SK-N-SH treated with all-trans-retinoic acid at 6 μM for 48 hours (cell line): ENCODE results near the gene THEMIS.
"Not testable (repeated sequence)": the region's sequence is repeated elsewhere in the genome, so short reads cannot be mapped to it uniquely, and the experiment has no call there.

Experiments used
- ARNTL ChIP-seq: fragments of 450-650 bp; formaldehyde crosslinking; IDR thresholded peaks from 2 replicates; pipeline ENCODE4 v1.5.0; 2020; ENCODE audit warnings: low read depth, mild to moderate bottlenecking, moderate library complexity, borderline replicate concordance
- BACH2 ChIP-seq: fragments of 250-450 bp; sonication (Bioruptor Pico); IDR thresholded peaks from 2 replicates; pipeline ENCODE4 v1.9.0; 2021; ENCODE audit warnings: mild to moderate bottlenecking, borderline replicate concordance
- CSDC2 ChIP-seq: fragments of 250-450 bp; sonication (Bioruptor Pico); IDR thresholded peaks from 2 replicates; pipeline ENCODE4 v1.5.0; 2020; ENCODE audit warnings: mild to moderate bottlenecking, moderate library complexity
- OSR1 ChIP-seq: fragments of 250-450 bp; sonication (Bioruptor Pico); IDR thresholded peaks from 2 replicates; pipeline ENCODE4 v1.8.0; 2022; ENCODE audit warnings: moderate library complexity, mild to moderate bottlenecking, inconsistent platforms
- PPARA ChIP-seq: fragments of 250-450 bp; sonication (Bioruptor Pico); IDR thresholded peaks from 2 replicates; pipeline ENCODE4 v1.5.0; 2020; ENCODE audit warnings: mild to moderate bottlenecking, borderline replicate concordance
- RARB ChIP-seq: fragments of 250-450 bp; sonication (Bioruptor Pico); IDR thresholded peaks from 2 replicates; pipeline ENCODE4 v1.8.0; 2021; ENCODE audit warnings: mild to moderate bottlenecking, moderate library complexity
- ZFP30 ChIP-seq: fragments of 450-650 bp; formaldehyde crosslinking; IDR thresholded peaks from 2 replicates; pipeline ENCODE4 v1.5.0; 2022; ENCODE audit warnings: mild to moderate bottlenecking, moderate library complexity
- ZNF565 ChIP-seq: fragments of 450-650 bp; formaldehyde crosslinking; conservative IDR thresholded peaks from 2 replicates; pipeline ENCODE4 v1.5.0; 2020; ENCODE audit warnings: low read depth, mild to moderate bottlenecking, moderate library complexity
- ZNF70 ChIP-seq: fragments of 450-650 bp; formaldehyde crosslinking; IDR thresholded peaks from 2 replicates; pipeline ENCODE4 v1.5.0; 2020; ENCODE audit warnings: mild to moderate bottlenecking, moderate library complexity
- TF ChIP-seq, protein P1 (sequence below): fragments of 250-450 bp; sonication (Bioruptor Pico); IDR thresholded peaks from 2 replicates; pipeline ENCODE4 v1.5.0; 2020; ENCODE audit warnings: mild to moderate bottlenecking, moderate library complexity
- TF ChIP-seq, protein P2 (sequence below): fragments of 250-450 bp; sonication (Bioruptor Pico); IDR thresholded peaks from 2 replicates; pipeline ENCODE4 v1.8.0; 2020; ENCODE audit warnings: mild to moderate bottlenecking, moderate library complexity, borderline replicate concordance
- TF ChIP-seq, protein P3 (sequence below): fragments of 250-450 bp; sonication (Bioruptor Pico); IDR thresholded peaks from 2 replicates; pipeline ENCODE4 v1.5.1; 2020; ENCODE audit warnings: low read depth, mild to moderate bottlenecking, moderate library complexity

DNA sequence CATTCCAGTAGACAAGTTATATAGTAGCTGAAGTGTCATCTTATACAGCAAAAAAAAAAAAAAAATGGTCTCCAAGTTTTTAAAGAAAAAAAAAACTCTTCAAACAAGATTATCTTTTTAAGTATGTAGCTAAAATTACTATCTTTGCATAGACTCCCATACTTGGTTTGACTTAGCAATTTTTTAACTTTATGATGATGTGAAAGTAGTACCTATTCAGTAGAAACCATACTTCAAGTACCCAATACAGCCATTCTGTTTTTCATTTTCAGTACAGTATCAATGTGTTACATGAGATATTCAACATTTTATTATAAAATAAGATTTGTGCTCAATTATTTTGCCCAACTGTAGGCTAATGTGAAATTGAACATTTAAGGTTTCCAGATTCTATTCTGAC, 18.9 kb downstream of the THEMIS start:
- TF ChIP-seq PPARA; ARNTL (CRISPR knock-in tag); RARB (CRISPR knock-in tag); ZNF565 (CRISPR knock-in tag); ZNF70; CSDC2 (CRISPR knock-in tag); ZFP30 (CRISPR knock-in tag); BACH2; OSR1 (CRISPR knock-in tag): not testable (repeated sequence)
- TF ChIP-seq, protein P1, sequence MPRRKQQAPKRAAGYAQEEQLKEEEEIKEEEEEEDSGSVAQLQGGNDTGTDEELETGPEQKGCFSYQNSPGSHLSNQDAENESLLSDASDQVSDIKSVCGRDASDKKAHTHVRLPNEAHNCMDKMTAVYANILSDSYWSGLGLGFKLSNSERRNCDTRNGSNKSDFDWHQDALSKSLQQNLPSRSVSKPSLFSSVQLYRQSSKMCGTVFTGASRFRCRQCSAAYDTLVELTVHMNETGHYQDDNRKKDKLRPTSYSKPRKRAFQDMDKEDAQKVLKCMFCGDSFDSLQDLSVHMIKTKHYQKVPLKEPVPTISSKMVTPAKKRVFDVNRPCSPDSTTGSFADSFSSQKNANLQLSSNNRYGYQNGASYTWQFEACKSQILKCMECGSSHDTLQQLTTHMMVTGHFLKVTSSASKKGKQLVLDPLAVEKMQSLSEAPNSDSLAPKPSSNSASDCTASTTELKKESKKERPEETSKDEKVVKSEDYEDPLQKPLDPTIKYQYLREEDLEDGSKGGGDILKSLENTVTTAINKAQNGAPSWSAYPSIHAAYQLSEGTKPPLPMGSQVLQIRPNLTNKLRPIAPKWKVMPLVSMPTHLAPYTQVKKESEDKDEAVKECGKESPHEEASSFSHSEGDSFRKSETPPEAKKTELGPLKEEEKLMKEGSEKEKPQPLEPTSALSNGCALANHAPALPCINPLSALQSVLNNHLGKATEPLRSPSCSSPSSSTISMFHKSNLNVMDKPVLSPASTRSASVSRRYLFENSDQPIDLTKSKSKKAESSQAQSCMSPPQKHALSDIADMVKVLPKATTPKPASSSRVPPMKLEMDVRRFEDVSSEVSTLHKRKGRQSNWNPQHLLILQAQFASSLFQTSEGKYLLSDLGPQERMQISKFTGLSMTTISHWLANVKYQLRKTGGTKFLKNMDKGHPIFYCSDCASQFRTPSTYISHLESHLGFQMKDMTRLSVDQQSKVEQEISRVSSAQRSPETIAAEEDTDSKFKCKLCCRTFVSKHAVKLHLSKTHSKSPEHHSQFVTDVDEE (CRISPR knock-in tag), result not testable (repeated sequence)
- TF ChIP-seq, protein P2, sequence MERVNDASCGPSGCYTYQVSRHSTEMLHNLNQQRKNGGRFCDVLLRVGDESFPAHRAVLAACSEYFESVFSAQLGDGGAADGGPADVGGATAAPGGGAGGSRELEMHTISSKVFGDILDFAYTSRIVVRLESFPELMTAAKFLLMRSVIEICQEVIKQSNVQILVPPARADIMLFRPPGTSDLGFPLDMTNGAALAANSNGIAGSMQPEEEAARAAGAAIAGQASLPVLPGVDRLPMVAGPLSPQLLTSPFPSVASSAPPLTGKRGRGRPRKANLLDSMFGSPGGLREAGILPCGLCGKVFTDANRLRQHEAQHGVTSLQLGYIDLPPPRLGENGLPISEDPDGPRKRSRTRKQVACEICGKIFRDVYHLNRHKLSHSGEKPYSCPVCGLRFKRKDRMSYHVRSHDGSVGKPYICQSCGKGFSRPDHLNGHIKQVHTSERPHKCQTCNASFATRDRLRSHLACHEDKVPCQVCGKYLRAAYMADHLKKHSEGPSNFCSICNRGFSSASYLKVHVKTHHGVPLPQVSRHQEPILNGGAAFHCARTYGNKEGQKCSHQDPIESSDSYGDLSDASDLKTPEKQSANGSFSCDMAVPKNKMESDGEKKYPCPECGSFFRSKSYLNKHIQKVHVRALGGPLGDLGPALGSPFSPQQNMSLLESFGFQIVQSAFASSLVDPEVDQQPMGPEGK, result not testable (repeated sequence)
- TF ChIP-seq, protein P3, sequence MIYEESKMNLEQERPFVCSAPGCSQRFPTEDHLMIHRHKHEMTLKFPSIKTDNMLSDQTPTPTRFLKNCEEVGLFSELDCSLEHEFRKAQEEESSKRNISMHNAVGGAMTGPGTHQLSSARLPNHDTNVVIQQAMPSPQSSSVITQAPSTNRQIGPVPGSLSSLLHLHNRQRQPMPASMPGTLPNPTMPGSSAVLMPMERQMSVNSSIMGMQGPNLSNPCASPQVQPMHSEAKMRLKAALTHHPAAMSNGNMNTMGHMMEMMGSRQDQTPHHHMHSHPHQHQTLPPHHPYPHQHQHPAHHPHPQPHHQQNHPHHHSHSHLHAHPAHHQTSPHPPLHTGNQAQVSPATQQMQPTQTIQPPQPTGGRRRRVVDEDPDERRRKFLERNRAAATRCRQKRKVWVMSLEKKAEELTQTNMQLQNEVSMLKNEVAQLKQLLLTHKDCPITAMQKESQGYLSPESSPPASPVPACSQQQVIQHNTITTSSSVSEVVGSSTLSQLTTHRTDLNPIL (CRISPR knock-in tag), result not testable (repeated sequence)
